Smooth muscle cell of the brain vasculature (primary cell): ENCODE data around the gene C16orf92.

Experiments used
- DNase-seq: peaks from one replicate; pipeline ENCODE4 v3.0.0-alpha.2; 2012; ENCODE audit warnings: low read depth, low spot score

Gene C16orf92

DNA sequence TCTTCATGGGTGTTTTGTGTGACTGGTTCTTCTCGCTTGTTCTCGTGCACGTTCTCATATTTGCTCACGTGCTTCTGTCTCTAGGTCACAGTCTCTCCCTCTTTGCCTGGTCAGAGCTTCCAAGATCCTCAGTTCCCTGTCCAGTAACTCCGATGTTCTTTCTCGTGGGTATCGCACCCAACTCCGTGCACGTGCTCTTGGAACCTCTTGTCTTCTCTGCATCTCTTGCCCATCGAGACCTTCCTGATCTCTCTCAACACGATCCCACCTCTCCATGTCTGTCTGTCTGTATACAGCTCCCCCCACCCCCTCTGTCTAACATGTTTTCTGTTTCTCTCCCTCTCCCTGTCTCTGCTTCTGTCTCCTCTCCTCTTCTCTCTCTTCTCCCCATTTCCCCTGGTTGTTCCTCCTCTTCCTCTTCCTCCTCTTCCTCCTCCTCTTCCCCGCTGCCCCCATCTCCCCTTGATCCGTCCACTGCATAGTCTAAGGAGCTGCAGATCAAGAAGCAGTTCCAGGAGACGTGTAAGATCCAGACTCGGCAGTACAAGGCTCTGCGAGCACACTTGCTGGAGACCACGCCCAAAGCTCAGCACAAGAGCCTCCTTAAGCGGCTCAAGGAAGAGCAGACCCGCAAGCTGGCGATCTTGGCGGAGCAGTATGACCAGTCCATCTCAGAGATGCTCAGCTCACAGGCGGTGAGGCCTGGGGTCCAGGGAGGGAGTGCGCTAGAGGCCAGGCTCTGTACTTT, 33.7 kb upstream of the C16orf92 start:
- DNase-seq, result no peak

DNA sequence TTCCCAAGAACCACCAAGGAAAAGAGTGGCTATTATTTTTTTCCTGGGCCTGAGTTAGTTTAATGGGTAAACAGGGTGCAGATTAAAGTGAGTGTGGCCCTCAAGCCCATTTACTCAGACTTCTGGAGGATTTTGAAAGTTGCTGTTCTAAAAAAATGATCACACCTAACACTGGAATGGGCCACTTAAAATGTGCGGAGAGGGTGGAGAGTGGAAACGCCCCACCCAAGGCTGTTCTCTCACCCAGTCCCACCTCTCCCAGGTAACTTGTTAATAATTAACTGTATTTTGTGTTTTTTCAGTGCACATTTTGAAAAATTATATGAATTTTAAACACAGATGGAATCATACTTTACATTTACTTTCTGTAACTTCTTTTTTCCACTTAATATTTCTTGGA, 33.0 kb upstream of the C16orf92 start:
- DNase-seq, result no peak

DNA sequence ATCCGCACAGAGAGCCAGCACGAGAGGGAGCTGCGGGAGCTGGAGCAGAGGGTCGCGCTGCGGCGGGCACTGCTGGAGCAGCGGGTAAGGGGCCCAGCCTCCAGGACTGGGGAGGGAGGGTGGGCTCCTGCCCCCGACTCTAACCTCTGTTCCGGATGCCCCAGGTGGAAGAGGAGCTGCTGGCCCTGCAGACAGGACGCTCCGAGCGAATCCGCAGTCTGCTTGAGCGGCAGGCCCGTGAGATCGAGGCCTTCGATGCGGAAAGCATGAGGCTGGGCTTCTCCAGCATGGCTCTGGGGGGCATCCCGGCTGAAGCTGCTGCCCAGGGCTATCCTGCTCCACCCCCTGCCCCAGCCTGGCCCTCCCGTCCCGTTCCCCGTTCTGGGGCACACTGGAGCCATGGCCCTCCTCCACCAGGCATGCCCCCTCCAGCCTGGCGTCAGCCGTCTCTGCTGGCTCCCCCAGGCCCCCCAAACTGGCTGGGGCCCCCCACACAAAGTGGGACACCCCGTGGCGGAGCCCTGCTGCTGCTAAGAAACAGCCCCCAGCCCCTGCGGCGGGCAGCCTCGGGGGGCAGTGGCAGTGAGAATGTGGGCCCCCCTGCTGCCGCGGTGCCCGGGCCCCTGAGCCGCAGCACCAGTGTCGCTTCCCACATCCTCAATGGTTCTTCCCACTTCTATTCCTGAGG, 32.0 kb upstream of the C16orf92 start:
- no peak for DNase-seq

DNA sequence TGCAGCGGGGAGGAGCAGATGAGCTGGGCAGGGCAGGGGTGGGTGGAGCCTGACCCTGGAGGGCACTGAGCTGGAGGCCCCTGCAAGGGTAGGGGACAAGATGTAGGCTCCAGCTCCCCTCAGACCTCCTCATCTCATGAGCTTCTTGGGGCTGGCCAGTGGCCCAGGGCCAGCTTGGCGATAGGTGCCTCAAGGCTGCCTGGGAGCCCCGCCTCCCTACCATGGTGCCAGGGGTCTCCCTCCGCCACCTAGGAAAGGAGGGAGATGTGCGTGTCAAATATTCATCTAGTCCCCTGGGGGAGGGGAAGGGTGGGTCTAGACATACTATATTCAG, 31.5 kb upstream of the C16orf92 start:
- DNase-seq, result no peak

DNA sequence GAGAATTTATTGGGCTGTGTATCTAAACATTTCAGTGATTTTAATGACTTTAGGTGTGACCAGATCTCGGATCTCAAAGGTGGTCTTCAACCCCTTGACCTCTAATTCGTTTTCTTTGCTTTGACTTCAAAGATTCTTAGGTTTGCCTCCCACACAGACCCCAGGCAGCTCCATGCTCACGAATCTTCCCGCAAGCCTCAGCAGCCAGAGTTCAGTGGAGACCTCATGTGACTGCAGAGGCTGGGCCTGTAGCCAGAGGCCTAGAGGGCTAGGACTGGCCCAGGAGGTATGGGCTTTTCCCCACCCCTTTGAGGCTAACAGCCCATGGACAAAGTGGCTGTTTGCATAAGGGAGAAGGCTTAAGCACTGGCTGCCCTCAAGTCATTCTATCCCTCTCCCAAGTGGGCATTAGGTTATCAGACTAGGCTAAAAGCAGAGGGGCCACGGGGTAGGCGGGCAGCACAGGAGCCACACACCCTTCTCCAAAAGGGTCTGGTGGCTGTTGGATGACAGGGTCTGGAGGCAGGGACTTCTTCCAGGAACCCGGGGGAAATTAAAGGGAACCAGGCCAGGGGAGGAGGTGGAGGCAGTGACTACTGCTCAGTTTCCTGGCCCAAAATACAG, 30.5 kb upstream of the C16orf92 start:
- no peak for DNase-seq

DNA sequence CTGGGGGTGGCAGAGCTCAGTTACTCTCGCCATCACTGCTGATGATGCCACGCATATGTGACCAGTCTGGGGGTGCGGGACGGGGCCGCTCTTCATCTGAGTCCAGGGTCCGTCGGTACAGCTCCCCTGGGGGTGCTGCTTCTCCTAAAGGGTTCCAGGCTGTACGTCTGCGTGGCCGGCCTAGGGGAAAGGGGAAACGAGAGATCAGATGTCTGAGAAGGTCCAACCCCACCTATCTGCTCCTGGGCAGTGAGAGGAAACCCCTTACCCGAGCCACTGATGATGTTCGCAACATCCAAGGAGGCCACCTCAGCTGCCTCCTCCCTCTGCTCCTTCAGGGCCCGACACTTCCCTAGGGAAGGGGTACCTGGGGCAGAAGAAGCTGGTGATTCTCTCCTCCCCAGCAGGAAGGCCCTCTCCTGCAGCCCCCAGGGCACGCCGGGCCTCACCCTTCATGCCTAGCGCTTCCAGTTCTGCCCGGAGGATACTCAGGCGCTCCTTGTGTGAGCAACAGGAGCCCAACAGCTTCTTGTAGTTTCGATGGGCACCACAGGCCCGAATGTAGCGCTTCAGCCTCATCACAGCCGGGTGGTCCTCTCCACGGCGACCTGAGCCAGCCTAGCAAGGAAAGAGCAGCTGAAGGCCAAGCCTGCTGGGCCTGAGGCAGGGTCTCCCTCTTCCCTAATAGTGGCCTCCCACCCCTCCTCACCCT, 29.7 kb upstream of the C16orf92 start:
- DNase-seq, result no peak

DNA sequence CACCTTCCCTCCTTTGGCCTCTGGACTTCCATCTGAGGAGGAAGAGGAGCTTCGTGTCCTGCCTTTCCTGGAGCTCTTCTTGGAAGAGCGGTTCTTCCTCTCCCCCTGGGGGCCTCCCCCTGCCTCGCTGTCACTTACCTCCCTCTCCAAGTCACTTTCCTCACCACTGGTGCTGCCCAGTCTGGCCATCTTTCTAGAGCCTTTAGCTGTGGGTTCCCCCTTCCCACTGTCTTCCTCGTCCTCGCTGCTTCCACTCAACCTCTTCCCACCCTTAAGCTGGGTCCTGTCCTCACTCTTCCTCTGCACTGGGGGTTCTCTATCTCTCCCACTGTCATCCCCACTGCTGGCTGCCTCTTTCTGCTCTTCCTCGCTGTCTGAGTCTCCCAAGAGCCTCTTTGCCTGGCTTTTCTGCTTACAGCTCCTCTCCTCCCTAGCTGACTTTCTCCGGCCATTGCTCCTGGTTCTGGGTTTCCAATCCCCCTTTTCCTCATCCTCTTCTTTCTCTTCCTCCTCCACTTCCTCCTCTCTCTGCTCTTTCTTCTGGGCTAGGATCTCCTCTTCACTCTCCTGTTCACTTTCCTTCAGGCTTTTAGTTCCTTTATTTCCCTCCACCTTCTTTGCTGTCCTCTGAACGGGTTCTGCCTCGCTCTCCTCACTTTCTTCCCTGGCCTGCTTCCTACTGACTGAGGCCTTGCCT, 28.9 kb upstream of the C16orf92 start:
- DNase-seq, result no peak

DNA sequence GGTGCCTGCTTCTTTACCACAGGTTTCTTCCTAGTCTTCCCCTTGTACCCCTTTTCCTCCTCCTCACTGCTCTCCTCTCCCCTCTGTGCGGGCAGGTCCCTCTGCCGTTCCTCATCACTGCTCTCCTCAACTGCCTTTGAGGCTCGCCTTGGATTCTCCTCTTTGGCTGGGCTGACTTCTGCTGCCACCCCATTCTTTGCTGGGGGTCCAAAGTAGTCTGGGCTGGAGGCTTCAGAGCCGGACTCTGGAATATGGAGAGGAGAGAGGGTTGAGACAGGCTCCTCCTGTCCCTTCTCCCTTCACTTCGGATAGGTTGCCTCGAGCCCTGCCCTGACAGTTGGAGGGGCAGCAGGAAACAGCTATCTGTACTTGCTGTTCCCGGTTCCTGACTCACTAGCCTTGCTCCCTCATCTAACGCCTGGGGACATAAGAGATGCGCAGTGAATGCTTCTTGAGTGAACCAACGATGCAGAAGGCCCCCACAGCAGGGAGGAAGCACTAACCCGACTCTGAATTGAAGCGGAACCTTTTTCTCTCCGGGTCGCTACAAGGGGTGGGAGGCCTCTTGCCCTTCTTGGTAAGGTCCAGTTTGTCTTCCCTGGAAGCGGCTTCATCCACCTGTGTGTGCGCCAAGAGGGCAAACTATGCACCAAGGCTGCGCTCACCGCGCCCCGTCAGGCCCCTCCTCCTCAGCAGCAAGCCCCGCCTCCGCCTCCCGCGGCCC, 28.2 kb upstream of the C16orf92 start:
- DNase-seq, result no peak

DNA sequence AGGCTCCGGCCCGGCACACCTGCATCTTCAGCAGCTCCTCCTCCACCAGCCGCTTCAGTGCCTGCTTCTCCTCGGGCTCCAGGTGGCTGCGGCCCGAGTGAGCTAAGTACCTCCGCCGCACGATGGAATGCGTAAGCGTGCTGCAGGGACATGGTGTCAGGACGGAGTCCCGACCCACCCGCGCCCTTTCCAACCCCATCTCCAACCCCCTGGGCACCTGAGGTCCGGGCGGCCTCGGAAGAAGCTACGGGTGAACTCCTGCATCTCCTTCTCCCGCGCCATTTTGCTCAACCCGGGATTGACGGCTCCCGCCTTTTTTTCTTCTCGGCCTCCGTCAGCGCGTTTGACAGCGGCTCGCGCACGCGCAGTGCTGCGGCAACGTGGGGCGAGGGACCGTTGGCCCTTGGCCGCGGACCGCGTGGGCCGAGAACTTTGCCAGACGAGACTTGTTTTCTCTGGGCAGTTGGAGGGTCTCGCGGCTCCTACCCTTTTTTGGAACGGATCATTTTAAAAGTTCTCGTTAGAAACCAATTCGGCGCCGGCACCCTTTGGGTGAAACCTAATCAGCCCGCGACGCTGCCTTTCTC, 27.6 kb upstream of the C16orf92 start, which contains the start of gene HIRIP3:
TSS of gene HIRIP3 (minus strand) at position 294 of the 587 bp plus-strand sequence. CDS start at position 282, 12 bp downstream.
- no peak for DNase-seq

DNA sequence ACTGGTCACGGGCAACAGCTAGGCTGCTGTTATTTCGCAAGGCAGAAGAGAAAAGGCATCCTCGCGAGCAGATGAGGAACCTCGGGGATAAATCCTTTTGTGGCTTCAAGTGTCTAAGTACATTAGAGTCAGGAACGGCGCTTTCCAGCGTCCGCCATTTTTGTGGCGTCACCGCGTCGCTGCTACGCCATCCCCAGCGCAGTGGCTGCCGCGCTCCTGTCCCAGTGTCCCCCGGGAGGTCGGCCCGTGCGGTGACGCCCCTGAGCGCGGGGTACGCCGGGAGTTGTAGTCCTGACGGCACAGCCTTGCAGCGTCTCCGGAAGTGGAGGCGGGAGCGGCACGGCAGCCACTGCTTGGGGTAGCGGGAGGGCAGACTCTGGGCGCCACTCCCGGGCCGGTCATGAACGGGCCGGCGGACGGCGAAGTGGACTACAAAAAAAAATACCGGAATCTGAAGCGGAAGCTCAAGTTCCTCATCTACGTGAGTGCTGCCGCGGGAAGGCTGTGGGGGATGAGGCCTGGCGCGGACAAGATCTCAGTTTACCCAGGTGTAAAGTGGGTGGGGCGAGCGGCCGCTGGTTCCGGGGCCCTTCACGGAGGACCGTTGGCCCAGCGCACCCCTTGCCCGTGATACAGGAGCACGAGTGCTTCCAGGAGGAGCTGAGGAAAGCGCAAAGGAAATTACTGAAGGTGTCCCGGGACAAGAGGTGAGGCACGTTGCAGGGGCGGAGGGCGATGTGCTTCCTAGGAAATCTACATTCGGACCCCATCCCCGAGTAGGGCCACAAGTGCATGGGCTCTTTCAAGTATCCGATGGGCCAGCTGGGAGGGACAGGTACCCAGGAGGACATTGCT, 26.9 kb upstream of the C16orf92 start, which contains the start of gene INO80E:
TSS of gene INO80E (plus strand) at position 331 of the 855 bp plus-strand sequence. CDS start at position 401, 70 bp downstream.
- peak; percentile 77 for DNase-seq

DNA sequence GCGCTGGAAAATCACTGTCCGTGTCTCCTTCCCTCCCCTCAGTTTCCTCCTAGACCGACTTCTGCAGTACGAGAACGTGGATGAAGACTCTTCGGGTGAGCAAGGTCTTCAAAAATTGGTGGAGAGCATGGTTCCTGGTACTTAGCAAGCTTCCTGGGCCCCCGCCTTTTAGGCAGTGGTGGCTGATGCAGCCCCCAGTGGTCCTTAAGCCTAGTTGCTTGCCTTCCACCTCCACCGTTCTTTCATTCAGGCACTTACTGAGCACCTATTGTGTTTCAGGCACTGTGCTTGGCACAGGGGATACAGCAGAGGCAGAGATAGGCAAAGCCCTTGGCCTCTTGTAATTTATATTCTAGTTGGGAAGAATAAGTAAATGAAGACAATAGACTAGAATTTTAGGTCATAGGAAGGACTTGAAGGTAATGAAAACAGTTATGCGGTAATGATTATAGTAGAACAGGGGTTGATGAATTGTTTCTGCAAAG, 26.2 kb upstream of the C16orf92 start:
- DNase-seq, result no peak

DNA sequence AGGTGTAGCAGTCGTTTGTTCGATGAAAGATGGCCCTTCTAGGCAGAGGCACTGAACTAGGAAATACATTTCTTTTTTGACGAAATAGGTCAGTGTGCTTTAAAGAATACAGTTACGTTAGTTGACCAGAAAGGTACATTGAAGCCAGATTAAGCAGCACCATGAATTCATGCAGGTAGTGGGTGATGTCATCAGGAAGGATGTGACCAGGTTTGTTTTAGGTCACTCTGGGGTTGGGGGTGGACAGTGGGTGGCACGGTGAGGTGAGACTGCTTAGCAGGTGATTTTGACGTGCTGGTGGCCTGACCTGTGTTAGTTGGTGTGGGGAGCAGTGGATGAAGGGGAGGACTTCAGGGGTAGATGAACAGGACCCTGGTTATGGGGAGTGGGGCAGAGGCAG, 23.4 kb upstream of the C16orf92 start:
- no peak for DNase-seq

DNA sequence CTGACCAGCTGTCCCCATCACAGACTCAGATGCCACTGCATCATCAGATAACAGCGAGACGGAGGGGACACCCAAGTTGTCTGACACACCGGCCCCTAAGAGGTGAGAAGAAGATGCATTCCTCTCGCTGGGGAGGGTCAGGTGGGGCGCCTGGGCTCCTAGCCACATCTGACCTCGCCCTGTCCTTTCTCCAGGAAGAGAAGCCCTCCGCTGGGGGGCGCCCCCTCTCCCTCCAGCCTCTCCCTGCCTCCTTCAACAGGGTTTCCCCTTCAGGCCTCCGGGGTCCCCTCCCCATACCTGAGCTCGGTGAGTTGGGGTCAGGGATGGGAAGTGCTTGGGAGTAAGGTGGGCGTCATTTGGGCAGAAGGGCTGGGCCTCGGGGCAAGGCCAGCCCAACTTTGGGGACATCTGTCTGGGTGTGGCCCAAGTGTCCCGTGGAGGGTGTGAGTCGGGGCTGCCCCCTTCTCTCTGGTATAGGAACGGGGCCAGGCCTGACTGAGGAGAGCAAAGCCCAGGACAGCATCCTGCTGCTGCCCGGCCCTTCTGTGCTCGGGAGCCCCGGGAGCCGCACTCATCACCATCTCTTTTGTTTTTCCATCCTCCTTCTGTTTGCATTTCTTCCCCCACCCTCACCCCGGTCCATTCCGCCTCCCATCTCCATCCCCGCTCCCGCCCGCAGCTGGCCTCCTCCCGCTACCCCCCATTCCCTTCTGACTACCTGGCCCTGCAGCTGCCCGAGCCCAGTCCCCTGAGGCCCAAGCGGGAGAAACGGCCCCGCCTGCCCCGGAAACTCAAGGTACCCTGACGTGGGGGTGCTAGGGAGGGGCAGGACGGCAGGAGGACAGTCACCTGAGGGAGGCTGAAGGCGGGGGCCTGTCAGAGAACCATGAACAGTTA, 22.0 kb upstream of the C16orf92 start:
- no peak for DNase-seq

DNA sequence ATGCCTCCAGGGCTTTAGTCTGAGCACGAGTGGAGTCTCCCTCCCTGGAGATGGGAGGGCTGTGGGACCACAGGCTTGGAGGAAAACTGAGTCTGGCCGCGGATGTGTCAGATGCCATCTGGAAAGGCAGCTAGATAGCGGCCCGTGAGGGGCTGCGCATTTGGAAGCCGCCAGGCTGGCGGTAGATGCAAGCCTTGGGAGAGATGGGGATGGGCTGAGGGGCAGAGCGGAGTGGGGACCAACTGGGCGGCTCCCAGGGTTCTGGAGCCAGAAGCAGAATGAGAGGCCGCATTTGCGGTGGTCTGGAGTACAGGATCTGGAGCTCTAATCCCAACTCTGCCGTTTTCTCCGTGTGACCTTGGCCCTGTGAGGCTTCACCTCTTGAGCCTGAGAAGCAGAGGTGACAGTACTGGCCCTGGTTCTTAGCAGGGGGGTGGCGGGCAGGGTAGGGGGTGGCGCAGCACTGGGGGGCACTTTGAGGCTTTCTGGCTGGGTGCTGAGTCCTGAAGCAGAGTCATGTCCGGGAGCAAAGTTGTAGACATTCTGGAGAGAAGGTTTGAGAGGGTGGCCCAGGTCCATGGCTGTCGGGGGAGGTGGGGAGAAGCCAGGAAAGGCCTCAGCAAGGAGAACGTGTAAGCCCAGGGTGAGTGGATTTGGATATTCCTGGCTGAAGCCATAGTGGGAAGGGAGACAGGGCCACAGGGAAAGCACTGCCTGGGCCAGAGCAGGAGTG, 20.2 kb upstream of the C16orf92 start:
- DNase-seq, result no peak

DNA sequence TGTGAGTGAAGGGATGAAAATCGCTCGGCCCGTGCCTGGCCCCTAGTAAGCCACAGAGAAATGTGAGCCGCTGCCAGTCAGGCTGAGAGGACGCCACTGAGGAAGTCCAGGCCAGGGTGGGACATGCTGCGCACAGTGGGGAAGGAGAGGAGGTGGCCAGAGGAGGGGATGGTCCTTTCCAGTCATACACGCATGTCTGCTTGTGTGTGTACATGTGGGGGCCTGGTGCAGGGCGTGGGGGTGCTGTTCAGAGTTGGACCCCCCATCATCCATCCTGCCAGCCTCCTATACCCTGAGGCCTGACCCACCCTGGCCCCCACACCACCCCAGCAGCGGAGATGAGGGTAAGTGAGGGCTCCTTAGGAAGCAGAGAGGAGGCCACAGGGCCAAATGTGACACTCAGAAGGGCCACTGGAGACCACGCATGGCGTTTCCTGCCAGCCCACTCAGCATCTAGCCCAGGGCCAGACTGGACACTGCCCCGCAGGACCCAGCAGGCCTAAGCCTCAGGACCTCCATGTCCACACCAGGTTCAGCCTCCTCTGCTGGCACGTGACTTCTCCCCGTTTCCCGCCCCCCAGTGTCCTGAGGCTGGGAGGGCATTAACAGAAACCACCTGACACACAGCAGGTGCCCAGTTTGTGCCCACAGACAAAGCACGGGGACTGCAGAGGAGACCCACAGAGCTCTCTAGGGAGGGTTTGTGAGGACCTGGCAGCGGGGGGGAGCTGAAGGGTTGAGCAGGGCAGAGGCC, 19.2 kb upstream of the C16orf92 start:
- DNase-seq, result no peak

DNA sequence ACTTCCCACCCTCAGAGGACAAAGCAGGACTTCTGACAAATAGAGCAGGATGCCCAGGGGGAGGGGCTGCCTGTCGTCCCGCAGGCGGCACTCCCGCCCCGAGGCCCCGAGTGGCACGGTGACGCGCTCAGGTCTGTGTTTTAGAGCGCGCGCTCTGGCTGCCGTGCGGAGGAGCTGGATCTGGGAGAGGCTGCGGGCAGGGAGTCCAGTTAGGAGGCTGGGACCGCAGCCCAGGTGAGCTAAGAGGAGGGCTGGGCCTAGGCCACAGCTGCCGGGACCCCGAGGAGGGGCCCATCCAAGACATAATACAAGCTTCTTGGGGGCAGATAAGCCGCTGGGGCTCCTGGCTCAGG, 18.6 kb upstream of the C16orf92 start:
- DNase-seq, result no peak

DNA sequence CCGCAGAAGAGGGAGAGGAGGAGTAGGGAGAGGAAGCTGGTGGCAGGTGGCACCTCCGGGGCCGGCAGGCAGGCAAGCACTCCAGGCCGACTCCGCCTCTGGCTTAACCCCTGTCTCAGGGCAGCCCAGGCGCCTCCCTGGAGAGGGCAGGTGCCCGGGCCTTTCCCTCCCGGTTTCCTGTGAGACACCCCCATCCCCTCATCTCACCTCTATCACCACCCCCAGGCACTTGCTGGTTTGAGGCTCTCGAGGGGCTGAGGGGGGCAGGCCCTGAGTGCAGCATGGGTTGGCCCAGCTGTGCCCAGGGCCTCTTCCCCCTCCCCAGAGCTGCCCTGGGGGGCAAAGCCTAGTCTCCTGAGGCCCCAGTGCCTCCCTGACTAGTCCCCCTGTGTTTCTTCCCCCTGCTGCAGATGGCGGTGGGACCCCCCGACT, 18.2 kb upstream of the C16orf92 start:
- DNase-seq, result no peak
